ENCODE data around the gene TAS2R1.

The TAS2R1 gene

DNA sequence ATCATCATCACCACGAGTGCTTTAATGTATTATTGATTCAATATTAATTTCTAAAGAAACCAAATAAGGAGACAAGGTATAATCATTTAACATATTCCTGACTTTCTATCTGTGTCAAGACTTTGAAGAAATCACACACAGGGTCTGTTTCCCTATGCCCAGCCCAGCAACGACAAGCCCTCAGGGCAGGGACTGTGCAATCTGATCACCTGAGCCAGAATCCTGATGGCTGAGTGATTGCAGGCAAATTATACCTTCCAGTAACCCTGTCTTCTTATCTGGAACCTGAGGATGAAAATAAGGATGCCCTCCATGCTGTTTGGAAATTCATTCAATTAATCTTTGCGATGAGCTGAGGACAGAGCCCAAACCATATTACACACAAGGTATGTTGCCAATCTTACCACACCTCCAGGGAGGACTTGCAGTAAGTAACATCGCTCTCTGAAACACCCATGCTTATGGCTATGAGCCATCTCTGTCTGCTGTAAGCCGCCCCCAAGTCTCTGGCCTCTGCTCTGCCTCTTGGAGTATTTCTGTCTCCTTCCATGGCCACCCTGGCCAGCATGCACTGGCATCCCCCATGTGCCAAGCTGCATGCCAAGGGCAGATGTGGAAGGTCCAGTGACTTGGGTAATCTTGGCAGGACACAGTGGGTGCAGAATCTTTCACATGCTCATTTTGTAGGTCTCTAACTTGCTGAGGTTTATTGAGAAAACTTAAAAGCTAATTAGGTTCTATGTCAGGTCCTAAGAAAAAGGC is 10.6 kb downstream of the TAS2R1 start:
- no peak overlapping the region for H3K4me3 ChIP-seq (ENCODE audit: low read depth, low read length)
- DNase-seq (ENCODE audit: low read depth, low spot score): no peak
- TF ChIP-seq, protein P1, sequence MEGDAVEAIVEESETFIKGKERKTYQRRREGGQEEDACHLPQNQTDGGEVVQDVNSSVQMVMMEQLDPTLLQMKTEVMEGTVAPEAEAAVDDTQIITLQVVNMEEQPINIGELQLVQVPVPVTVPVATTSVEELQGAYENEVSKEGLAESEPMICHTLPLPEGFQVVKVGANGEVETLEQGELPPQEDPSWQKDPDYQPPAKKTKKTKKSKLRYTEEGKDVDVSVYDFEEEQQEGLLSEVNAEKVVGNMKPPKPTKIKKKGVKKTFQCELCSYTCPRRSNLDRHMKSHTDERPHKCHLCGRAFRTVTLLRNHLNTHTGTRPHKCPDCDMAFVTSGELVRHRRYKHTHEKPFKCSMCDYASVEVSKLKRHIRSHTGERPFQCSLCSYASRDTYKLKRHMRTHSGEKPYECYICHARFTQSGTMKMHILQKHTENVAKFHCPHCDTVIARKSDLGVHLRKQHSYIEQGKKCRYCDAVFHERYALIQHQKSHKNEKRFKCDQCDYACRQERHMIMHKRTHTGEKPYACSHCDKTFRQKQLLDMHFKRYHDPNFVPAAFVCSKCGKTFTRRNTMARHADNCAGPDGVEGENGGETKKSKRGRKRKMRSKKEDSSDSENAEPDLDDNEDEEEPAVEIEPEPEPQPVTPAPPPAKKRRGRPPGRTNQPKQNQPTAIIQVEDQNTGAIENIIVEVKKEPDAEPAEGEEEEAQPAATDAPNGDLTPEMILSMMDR (IDR thresholded peaks at IDR 0.05; ENCODE audit: low read depth, low read length): no peak
- in situ Hi-C loops (cut with HindIII; ENCODE audit: low sequenced_read_pairs): no loop called here

DNA sequence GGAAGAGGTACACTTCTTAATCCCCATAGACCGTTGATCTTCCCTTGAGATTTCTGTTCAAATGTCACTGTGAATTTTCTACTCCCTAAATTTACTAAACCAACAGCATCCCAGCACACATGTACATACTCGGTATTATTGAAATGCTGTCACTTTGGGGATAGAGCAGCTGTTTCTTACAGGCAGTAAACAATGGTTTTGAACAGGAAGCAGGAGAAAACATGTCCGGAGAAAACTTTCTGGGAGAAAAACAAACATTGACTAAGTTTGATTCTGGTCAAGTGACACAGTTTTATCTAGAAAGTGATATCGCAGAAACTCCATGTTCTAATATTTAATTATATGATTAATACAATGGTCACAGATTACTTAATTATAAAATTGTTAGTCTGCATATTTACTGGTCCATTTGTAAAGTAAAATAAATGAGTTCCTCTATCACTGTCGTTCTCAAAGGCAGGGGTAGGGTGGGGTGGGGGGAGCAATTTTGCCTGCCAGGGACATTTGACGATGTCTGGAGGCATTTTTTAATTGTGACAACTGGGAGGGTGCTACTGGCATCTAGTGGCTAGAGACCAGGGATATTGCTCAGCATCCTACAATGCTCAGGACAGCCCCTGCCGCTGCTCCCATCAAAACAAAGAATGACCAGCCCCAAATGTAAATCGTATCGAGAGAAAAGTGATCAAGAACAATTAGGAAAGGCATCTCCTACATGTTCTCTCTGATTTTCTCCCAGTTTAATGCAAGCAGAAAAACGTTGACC is 12.2 kb downstream of the TAS2R1 start:
- in situ Hi-C loops (cut with HindIII; ENCODE audit: low sequenced_read_pairs): no loop called here
- no peak for DNase-seq (ENCODE audit: low read depth, low spot score)
- no peak overlapping the region for H3K4me3 ChIP-seq (ENCODE audit: low read depth, low read length)
- TF ChIP-seq, protein P1 (IDR thresholded peaks at IDR 0.05; ENCODE audit: low read depth, low read length): no peak

DNA sequence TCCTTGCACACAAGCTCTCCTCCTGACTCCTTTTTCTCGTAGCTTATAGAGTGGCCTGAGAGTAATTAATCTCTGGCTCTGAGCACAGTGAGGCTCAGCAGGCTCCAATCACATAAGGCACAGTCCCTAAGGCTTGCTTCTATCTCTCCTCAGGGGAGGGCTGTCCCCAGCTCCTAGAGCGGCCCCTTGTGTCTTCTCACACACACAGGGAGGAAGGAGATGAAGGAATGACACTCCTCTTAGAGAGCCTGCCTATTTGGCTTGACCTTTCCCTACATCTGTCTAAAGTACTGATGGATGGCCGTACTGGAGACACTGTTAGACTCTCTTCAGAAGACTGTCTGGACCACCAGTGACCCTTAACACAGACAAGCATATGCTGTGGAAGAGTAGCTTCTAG is 12.9 kb downstream of the TAS2R1 start:
- no peak overlapping the region for H3K4me3 ChIP-seq (ENCODE audit: low read depth, low read length)
- DNase-seq (ENCODE audit: low read depth, low spot score): no peak
- TF ChIP-seq, protein P1 (IDR thresholded peaks at IDR 0.05; ENCODE audit: low read depth, low read length): no peak
- in situ Hi-C loops (cut with HindIII; ENCODE audit: low sequenced_read_pairs): no loop called here

DNA sequence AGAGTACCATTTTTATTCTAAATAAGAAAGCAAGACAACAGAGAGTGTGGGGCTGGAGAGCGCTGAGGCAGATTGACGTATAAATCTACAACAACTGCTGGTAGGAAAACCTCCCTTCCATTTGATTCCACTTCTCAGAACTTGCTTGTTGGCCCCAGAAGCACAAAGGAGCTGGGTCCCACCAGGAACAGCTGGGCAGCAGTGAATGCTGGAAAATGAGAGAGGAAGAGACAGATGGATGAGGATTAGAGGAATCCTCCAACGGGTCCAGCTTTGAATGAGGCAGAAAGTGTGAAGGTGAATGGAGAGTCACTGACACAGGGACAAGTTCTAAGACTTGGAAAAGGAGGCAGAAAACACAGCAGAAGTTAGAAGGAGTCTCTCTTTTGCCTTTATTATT is 14.8 kb downstream of the TAS2R1 start:
- H3K4me3 ChIP-seq (ENCODE audit: low read depth, low read length): no peak overlapping the region
- no peak for DNase-seq (ENCODE audit: low read depth, low spot score)
- TF ChIP-seq, protein P1 (IDR thresholded peaks at IDR 0.05; ENCODE audit: low read depth, low read length): no peak
- in situ Hi-C loops (cut with HindIII; ENCODE audit: low sequenced_read_pairs): no loop called here

DNA sequence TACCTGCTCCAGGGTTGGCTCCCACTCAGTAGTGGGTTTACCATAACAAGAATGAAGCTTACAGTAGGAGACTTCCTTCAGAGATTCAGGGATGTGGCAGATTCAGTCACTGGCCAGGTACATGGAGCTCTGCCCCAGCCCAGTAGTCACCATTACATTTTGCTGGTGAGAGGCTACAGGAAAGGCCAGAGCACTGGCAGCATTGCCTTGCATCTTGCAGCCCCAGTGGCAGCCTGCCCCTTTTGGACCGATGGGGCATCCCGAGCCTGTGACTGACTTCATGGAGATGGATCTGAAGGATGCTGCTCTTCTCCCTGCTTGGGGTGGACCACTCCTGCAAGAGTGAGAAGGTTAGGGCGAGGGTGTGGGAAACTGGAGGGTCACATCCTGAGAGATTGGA is 16.8 kb downstream of the TAS2R1 start:
- H3K4me3 ChIP-seq (ENCODE audit: low read depth, low read length): no peak overlapping the region
- TF ChIP-seq, protein P1 (IDR thresholded peaks at IDR 0.05; ENCODE audit: low read depth, low read length): no peak
- DNase-seq (ENCODE audit: low read depth, low spot score): no peak
- in situ Hi-C loops (cut with HindIII; ENCODE audit: low sequenced_read_pairs): no loop called here

DNA sequence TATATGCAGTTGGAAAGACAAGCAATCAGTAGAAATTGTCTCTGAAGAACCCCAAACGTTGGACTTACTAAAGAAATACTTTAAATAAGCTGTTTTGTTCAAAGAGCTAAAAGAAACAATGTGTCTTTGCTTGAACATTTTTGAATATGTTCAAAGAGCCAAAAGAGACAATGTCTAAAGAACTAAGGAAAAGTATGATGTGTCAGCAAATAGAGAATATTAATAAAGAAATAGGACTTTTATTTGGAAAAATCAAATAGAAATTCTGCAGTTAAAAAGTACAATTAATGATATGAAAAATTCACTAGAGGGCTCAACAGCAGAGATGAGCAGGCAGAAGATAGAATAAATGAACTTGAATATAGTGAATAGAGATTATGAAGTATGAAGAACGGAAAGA is 19.2 kb downstream of the TAS2R1 start:
- TF ChIP-seq, protein P1 (IDR thresholded peaks at IDR 0.05; ENCODE audit: low read depth, low read length): no peak
- in situ Hi-C loops (cut with HindIII; ENCODE audit: low sequenced_read_pairs): no loop called here
- DNase-seq (ENCODE audit: low read depth, low spot score): no peak
- H3K4me3 ChIP-seq (ENCODE audit: low read depth, low read length): no peak overlapping the region
